HG03097 (cell line): ENCODE data around the gene KRTAP10-1.

Source experiments
- ATAC-seq: cut with Tn5 transposase; IDR thresholded peaks from one replicate; pipeline ENCODE4 v1.9.1; 2021; ENCODE audit not compliant: unreplicated experiment, low FRiP score

Gene KRTAP10-1

DNA sequence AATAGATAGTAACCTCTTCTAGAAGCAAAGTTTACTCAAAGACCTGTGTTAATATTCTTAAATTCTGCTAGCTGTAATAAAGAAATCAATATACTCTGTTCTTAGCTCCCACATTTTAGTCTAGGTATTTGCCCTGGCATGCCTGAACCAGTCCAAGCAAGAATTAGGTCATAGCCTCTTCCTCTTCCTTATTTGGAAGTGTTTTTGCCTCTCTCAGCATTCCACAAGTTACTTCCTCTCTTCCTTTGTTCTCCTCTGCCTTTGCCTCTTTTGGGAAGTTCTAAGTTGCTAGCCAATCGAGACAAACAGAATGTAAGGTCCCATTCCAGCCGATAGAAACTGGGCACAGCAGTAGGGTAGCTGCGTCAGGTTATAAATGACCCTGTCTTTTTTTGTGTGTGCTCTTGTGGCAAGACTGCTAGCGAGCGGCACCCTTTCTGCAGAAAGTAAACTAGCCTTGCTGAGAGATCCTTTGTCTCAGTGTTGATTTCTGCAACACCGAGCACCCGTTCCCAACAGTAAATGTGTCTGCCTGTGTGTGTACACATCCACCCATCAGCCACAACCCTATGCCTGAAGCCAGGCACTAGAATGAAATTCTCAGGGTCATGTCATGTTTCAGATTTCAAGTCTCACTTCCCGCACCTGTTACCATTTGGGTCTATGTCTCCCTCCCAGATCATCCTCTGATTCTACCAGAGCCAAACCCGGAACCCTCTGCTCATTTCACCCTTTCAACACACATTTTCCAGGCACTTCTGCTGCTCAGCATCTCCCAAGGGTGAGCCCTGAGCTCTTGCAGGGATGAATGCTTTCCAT, 47.2 kb downstream of the KRTAP10-1 start:
- no peak for ATAC-seq

GRCh38 chr21:44490816-44491215, 49.2 kb downstream of the KRTAP10-1 start:
- no peak for ATAC-seq

- no peak for ATAC-seq
Observed at GRCh38 chr21:44490405-44490804, 49.6 kb downstream of the KRTAP10-1 start.

DNA sequence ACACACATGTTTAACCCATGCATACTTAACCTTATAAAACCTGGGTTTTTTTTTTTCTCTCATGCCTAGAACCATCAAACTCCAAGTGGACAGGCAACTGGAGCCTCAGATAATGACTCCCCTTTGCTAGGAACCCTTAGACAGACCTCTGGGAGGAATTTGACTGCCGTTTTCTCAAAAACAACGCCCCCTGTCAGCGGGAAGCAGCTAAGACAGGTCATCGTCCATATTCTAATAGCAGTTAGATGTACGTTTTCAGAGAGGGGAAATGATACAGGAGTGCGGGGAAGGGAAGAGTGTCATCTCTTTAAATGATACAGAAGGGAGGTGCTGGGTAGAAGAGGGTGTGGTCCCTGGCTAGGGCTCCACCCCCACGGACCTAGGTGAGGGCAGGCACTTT, 50.0 kb downstream of the KRTAP10-1 start:
- no peak for ATAC-seq
